Measurements from ENCODE around the gene SOX3.

SOX3 gene

DNA sequence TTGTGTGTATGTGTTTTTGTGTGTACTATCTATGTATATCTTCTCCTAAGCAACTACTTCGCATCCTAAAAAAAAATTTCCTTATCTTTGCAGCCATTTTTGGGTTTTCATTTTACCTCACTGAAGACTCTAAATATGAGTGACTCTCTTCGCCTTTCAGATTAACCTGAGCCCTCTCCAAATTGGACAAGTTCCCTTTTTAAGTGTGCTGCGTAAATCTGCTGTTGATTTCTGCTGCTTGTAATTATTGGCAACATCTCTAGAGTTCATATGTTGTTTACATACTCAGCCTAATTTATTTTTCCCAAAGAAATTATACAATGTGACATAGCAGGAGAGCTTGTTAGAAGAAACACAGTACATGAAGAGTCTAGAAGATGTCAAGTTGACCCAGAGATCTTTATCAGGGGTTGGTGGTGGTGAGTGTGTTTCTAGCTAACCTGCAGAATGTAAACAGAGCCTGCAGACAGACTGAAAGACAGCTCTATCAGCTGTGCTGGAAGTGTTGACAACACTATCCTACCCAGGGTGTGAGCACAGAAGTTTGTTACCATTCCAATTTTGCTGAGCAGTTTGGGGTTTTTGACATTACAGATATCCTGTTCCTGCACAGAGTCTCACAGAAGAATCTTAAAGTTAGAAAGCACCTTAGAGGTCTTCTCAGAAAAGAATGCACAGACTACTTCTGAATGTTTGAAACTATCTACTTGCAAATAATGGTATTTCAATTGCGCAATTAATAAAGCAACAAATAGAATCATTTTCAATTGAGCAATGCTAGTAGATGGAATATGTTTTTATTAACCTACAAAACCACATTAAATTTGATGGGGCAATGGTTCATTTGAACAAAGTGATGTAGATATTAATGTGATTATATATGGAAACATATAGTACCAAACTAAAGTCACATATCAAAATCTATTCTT lies 12.5 kb downstream of the SOX3 start:
- FAIRE-seq = no peak

DNA sequence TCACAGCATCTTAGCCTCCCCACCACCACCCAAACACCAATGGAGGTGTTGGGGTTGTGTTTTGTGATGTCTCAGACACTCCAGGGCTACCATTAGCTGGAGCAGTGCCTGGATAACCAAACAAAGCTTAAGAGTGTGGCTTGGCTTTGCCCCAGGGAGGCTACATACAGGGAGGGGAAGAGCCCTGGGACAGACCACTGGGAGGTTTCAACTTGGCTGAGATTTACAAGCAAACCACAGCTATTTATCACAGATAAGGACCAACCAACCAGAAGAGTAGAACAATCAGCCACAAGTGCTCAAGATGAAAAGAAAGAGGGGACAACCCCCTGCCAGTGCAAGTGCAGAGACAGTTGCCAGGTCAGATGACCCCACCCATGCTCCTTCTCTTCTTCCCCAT lies 24.1 kb downstream of the SOX3 start:
- FAIRE-seq = no peak

DNA sequence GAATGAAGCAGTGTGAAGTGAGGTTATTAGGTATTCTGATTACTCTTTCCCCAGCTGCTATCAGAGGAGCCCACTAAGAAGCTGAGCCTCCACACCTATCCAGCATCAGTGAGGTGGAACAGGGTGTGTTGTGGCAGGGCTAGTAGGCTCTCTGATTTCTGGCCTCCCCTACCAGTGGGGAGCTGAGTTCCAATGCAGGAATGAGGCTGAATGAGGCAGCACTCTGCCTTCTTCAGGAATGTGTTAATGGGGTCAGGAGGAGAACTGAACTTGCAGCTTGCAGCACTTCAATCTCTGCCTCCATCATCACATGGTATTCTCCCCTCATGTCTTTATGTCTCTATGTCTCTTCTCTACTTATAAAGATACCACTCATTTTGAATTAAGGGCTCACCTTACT lies 26.9 kb downstream of the SOX3 start:
- FAIRE-seq = no peak

DNA sequence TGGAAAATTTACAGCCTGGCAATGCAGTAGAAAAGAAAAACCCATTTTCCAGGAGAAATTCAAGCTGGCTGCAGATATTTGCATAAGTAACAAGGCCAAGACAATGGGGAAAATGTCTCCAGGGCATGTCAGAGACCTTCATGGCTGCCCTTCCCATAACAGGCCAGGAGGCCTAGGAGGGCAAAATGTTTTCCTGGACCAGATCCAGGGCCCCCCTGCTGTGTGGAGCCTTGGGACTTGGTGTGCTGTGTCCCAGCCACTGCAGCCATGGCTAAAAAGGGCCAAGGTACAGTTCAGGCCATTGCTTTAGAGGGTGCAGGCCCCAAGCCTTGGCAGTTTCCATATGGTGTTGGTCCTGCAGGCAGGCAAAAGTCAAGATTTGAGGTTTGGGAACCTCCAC lies 29.8 kb downstream of the SOX3 start:
- FAIRE-seq = no peak

DNA sequence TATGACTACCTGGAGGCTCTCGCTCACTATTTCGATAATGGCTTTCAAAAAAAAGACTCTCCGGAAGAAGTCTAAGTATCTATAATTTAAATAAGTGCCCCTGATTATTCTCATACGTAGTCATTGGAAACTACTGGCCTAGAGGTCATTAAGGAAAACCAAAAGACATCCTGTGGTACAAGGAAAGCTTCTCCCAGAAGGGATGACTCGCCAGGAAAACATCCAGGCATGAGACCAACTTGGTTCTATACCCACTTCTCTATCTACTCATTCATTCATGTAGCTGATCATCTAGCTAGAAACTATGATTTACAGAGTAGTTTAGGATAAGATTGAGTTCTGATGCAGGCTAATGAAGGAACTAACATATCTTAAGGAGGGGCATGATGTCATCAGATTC lies 37.7 kb downstream of the SOX3 start:
- FAIRE-seq = no peak

All from G401.6 (cell line).